ENCODE measurements around the gene NSMF.
"Not testable (repeated sequence)": the region's sequence is repeated elsewhere in the genome, so short reads cannot be mapped to it uniquely, and the experiment has no call there.

The NSMF gene

GRCh38 chr9:137456864-137457405 lies 2.2 kb downstream of the NSMF start:
- DNase-seq = peak; percentile 28

GRCh38 chr9:137456061-137456863 lies 2.9 kb downstream of the NSMF start:
- peak; percentile 48 for DNase-seq

- DNase-seq = no peak
Measured at GRCh38 chr9:137455359-137455991, 3.7 kb downstream of the NSMF start.

GRCh38 chr9:137454597-137455358 lies 4.4 kb downstream of the NSMF start:
- DNase-seq = peak; percentile 58

- peak; percentile 67 for DNase-seq
Measured at GRCh38 chr9:137454145-137454596, 5.0 kb downstream of the NSMF start.

- DNase-seq = peak; percentile 77
Measured at GRCh38 chr9:137453643-137454081, 5.5 kb downstream of the NSMF start.

- DNase-seq = peak; percentile 44
Measured at GRCh38 chr9:137452761-137453642, 6.1 kb downstream of the NSMF start.

GRCh38 chr9:137452006-137452760 lies 7.0 kb downstream of the NSMF start:
- peak; percentile 32 for DNase-seq

GRCh38 chr9:137451264-137452005 lies 7.7 kb downstream of the NSMF start:
- DNase-seq = not testable (repeated sequence)

GRCh38 chr9:137450539-137451222 lies 8.5 kb downstream of the NSMF start:
- DNase-seq = peak; percentile 29

- DNase-seq = peak; percentile 28
Measured at GRCh38 chr9:137449931-137450538, 9.1 kb downstream of the NSMF start.

- DNase-seq = peak; percentile 26
Measured at GRCh38 chr9:137449081-137449844, 9.9 kb downstream of the NSMF start.

- peak; percentile 34 for DNase-seq
Measured at GRCh38 chr9:137448602-137448962, 10.6 kb downstream of the NSMF start.

- peak; percentile 37 for DNase-seq
Measured at GRCh38 chr9:137447722-137448601, 11.2 kb downstream of the NSMF start.

- DNase-seq = no peak
Measured at GRCh38 chr9:137446851-137447471, 12.2 kb downstream of the NSMF start.

GRCh38 chr9:137445930-137446431 lies 13.2 kb downstream of the NSMF start:
- peak; percentile 33 for DNase-seq

GRCh38 chr9:137445275-137445807 lies 13.8 kb downstream of the NSMF start:
- DNase-seq = peak; percentile 82

Data from left hindlimb (tissue), 1 donor.